Stimulated activated CD4-positive, alpha-beta T cell treated with anti-CD3 and anti-CD28 coated beads, Interleukin-1b, Interleukin-23, amount 100 ng/mL, for 48 hours (primary cell): Measurements from ENCODE around the gene FAM174B.

Experiments
- DNase-seq: peaks from one replicate; pipeline ENCODE4 v3.0.0-alpha.2; 2020

FAM174B gene

GRCh38 chr15:92599394-92599970, 56.1 kb downstream of the FAM174B start:
- DNase-seq = no peak

DNA sequence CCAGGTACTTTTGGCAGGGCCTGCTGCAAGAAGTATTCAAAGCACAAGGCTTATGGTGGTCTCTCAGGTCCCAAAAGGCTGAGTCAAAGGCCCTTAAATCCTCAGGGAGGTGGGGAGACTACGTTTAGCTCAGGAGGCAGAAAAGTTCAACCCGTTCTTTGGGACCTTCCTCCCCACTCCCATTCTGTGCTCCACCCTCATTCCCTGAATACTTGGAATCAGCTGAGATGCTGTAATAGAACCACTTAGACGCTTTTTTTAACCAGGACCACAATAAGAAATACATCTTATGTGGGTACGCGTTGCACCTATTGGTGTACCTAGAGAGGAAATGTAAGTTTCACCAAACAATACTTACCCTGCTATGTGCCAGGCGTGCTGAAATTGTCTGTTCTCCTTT, 58.0 kb downstream of the FAM174B start:
- no peak for DNase-seq

- DNase-seq = no peak
Observed at GRCh38 chr15:92596623-92597022, 59.0 kb downstream of the FAM174B start.

DNA sequence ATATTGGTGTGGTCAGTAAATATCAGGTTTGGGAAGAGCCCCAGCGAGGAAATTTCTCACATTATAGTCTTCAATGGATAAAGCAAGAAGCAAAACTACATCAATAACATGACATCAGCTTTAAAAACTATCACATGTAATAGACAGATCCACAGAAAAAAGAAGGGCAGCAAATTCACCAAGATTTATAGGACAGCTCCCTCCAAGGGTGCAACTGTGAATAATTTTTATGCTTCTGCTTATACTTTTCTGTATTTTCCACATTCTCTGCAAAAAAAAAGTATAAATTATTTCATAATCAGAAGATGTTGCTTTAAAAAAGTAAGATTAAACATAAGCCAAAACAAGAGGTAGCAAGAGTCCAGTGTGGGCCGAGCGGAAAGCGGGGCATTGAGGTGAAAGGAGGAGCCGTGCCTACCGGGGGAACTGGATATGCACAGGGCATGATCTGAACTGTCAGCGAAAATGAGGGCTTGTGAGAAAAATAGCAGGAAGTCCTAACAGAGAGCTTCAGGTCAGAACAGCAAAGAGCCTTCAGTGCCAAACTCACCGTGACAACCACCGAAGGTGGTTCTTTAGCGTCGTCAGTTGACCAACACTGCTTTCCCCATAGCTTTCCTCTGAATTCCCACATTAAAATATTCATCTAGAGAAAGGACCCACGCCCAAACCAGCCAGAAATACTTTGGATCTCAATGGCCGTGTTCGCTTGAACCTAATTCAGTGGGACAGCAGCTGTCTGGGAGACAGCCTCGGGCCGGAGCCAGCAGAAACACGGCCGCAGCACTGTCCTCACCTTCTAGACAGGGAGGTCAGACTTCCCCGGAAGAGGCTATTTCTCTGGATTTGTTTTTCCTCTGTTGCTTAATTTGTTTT, 59.8 kb downstream of the FAM174B start:
- DNase-seq = no peak

DNA sequence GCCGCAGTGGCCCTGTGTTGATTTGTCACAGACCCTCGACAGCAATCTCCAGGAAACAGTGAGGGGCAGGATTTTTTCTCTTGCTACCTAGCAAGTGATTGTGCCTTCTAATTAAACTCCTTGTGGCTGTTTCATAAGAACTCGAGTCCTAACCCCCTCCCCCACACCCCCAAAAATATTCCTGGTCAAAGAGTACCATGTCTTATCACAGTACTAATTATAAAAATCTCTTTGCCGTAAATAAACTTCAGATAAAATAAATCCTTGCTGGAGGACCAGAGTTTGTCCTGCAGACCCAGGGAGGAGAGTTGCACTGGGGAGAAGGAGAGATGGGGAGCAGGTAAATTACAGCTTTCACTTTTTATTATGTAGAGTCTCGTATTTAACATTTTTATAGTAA, 64.3 kb downstream of the FAM174B start:
- DNase-seq = no peak

GRCh38 chr15:92586966-92587365, 68.6 kb downstream of the FAM174B start:
- no peak for DNase-seq

- no peak for DNase-seq
Observed at GRCh38 chr15:92586383-92586942, 69.1 kb downstream of the FAM174B start.

GRCh38 chr15:92584105-92584504, 71.5 kb downstream of the FAM174B start:
- DNase-seq = no peak

DNA sequence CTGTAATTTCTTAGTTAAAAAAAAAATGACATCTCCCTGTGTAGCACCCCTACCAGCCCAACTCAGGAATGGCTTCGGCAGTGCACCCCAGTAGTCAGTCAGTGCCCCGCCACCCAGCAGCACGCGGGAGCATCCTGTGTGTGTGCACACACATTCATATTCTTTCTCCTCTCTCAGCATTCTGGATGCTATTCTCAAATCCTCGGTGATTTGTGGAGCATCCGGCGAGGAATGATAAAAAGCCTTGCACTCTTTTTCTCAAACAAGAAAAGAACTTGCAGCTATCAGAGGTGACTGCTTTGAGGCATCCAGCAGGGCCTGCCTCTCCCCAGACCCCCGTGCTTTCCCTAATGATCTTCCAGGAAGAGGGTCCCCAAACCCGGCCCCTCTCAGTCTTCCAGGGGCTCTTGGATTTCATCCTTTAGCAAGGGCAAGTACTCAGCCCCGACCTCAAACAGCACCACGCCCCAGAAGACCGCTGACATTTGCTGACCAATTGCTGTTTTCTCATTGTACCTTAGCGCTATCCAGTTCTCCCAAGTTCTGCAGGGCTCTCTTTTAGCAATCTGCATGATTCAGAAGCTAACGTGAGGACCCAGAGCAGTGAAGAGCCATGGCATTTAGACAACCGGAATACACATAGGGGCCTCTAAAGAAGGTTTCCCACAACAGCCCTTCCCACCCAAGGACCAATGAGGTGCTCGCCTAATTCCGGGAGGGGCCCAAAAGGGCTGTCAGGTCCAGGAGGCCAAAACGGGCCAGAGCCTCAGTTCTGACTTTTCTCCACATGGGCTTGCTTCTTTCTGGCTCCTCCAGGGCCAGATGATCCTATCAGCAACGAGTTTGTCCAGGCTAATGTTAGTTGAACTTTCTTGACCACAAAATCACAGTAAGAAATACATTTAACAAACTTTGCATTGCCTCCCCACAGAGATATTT, 72.2 kb downstream of the FAM174B start:
- DNase-seq = no peak

DNA sequence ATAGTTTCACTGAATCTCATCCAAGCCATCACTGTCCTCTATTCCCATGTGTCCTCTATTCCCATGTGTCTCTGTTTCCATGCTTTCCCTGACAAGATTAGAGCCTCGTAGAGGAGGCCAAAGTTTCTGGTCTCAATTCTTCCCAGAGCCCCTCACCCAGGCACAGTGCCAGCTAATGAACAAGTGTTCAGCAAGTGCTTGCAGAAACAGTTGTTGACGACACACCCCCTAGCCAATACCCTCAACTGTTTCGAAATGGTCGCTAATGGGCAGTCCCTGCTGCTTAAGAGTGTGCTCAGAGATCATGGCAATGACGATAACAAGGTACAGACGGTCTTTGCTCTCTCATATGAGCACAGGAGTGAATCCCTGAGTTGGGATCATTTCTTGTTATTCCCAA, 73.4 kb downstream of the FAM174B start:
- DNase-seq = no peak

DNA sequence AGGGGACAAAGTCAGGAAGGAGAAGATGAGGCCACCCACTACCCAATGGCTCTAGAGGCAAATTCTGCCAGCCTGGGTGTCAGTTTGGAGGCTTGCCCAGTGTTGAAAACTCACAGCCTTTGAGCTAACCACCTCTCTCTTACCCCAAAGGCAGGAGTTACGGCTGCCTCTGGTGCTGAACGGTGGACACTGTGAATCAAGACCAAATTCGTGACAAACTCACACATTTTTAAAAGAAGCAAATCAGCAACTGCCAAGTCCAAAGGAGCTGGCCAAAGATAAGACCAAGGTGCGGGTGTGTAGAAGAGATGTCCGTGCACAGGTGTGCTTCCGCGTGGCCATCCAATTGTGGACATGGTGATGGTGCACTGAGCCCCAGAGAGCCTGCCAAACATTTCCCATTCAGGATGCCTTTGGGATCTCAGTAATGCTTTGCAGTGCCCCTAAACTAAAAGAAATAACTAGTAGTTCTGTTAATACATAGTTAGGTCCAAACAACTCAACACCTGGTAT, 74.6 kb downstream of the FAM174B start:
- DNase-seq = no peak

GRCh38 chr15:92580521-92580920, 75.1 kb downstream of the FAM174B start:
- no peak for DNase-seq

DNA sequence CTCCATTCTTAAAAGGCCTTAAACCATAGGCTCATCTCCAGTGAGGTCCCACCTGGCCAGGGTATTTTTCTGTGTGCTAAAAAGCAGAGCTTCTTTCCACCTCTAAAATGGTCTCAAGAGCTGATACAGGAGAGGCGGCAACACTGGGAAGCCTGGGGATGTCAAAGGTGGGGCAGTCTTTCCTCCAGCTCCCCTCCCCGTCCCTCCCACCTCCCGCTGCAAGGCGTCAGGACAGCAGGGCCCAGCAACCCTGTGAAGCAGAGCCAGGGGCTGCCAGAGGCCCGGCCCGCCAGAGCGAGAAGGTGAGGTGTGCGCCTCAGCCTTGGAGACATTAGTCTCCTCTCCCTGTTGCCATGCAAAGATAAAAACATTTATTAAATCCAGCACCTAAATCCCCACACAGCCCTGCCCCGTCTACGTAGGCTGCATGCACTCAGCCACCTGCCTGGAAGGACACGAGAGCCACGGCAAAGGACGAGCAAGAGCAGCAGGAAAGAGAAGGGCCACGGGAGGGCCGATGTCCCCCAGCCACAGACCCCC, 75.6 kb downstream of the FAM174B start:
- DNase-seq = no peak

DNA sequence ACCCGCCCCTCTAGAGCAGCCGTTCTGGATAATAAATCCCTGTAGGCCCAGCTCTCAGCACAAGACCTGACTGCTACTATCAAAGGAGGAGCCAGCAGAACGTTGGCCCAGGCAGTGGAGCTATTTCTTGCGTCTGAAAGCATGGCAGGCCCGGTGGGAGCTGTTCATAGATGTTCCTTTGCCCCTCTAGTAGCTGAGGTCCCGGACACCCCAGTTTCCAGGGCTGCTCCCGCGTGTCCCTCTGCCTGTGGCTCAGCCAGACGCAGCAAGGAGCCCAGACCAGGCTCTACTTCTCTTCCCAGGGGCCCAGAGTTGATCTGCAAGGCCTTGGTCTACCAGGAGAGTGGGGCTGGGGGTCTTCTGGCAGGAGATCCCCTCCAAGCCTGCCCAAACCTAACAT, 76.1 kb downstream of the FAM174B start:
- no peak for DNase-seq

GRCh38 chr15:92578096-92578835, 77.3 kb downstream of the FAM174B start:
- DNase-seq = no peak

GRCh38 chr15:92576597-92577200, 78.9 kb downstream of the FAM174B start:
- no peak for DNase-seq

DNA sequence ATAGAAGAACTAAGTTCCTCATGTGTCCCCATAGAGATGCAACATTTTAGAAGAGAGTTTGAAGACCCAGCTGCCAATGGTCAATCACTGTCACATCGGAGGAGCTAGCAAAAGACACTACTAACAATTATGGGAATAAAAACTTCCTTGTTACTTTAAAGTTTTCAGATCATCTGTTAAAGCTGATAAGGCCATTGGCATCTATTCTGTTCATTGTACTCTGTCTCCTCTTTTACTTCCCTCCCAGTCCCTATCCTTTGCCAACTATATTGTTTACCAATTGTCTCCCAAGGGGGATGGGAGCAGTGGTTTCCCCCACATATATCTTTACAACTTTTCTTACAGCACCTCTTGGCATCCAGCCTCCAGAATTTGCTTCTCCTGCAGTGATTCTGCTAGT, 81.0 kb downstream of the FAM174B start:
- no peak for DNase-seq

- no peak for DNase-seq
Observed at GRCh38 chr15:92574161-92574560, 81.4 kb downstream of the FAM174B start.

DNA sequence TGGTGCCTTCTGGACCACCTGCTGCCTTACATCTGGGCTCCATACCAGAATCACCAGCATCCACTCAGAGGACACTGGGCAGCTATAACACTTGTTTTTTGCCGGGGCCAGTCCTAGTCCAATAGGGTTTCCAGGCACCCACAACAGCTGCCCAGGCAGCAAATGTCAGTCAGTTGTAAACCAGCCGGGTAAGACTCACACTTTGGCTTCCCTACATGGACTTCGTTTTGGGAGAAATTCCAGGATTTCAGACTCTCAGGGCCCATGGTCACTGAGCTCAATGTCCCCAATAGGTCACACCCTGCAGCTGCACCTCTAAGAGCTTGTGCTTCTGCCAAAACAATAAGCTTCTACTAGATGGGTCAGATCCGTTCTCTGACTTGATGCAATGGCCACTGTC, 83.8 kb downstream of the FAM174B start:
- no peak for DNase-seq

GRCh38 chr15:92570391-92570790, 85.2 kb downstream of the FAM174B start:
- no peak for DNase-seq

- no peak for DNase-seq
Observed at GRCh38 chr15:92569778-92570177, 85.8 kb downstream of the FAM174B start.
